Measurements from ENCODE around the gene HEATR1.
A peak's percentile ranks its signal among the peaks of the same experiment; 100 is the strongest.
"Not testable (repeated sequence)": the region's sequence is repeated elsewhere in the genome, so short reads cannot be mapped to it uniquely, and the experiment has no call there.

The HEATR1 gene

DNA sequence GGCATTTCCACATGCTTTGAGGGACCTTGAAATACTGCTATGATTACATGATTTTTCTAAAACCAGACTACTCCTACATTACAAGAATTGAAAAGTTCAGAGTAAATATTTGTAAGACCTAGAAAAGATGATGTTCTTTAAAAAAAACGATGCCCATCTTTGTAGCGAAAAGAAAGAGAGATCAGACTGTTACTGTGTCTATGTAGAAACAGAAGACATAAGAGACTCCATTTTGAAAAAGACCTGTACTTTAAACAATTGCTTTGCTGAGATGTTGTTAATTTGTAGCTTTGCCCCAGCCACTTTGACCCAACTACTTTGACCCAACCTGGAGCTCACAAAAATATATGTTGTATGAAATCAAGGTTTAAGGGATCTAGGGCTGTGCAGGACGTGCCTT lies 100.0 kb downstream of the HEATR1 start:
- DNase-seq: not testable (repeated sequence)

DNA sequence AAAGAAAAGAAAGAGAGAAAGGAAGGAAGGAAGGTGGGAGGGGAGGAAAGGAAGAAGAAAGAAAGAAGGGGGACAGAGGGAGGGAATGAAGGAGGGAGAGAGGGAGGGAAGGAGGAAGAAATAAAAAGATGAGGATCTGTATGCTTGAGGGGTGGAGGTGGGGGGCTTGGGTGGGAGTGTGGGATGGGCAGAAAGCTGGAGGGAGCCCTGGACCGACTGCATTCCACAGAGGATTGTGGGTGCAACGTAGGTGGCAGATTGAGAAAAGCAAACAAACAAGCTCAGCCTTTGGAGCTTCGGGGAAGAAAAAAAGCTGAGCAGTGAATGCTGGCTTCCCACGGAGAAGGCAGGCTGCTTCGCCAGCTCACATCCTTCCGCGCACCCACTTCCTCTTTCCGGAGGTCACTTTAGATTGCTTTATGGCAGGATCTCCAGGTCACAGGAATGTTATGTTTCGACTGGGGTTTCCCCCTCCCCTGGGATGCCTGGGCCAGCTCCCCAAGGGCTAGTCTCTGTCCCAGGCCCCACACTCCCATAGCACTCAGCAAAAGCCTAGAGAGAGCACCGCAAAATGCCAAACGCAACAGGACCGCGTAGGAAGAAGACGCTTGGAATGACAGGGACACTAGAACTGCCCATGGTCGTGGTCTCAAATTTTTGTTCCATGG lies 101.2 kb downstream of the HEATR1 start:
- DNase-seq: peak; percentile 45

DNA sequence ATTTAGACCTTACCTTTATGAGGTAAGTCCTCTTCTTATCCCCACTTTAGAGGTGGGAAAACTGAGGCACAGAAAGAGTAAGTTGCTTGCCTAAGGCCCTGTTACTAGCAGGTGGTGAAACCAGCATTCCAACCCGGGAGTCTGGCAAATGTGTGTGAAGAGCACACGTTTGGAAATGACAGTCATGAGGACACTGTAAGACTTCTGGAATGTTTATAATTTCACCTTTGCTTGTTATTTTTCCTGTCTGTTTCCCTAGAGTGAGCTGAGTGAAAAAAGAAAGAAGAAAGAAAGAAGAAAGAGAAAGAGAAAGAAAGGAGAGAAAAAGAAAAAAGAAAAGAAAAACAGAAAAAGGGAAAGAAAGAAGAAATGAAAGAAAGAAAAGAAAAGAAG lies 101.7 kb downstream of the HEATR1 start:
- DNase-seq: no peak

DNA sequence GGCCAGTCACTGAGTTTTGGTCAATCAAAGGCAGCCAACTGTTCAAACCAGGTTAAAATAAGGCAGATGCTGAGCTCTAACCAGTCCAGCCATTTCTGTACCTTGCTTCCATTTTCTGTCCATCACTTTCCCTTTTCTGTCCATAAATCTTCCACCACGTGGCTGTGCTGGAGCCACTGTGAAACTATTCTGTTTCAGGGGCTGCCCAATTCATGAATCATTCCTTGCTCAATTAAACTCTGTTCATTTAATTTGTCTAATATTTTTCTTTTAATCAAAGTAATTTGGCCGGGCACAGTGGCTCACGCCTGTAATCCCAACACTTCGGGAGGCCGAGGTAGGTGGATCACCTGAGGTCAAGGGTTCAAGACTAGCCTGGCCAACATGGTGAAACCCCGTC lies 103.2 kb downstream of the HEATR1 start:
- DNase-seq: no peak
